Amygdala (tissue), 56 donors: ENCODE data around the gene ZFYVE19.

Source experiments
- DNase-seq, 56 donors: peaks; one replicate each; lab custom pipeline; 2025; lab: John Stamatoyannopoulos, UW

The ZFYVE19 gene, protein sequence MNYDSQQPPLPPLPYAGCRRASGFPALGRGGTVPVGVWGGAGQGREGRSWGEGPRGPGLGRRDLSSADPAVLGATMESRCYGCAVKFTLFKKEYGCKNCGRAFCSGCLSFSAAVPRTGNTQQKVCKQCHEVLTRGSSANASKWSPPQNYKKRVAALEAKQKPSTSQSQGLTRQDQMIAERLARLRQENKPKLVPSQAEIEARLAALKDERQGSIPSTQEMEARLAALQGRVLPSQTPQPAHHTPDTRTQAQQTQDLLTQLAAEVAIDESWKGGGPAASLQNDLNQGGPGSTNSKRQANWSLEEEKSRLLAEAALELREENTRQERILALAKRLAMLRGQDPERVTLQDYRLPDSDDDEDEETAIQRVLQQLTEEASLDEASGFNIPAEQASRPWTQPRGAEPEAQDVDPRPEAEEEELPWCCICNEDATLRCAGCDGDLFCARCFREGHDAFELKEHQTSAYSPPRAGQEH

DNA sequence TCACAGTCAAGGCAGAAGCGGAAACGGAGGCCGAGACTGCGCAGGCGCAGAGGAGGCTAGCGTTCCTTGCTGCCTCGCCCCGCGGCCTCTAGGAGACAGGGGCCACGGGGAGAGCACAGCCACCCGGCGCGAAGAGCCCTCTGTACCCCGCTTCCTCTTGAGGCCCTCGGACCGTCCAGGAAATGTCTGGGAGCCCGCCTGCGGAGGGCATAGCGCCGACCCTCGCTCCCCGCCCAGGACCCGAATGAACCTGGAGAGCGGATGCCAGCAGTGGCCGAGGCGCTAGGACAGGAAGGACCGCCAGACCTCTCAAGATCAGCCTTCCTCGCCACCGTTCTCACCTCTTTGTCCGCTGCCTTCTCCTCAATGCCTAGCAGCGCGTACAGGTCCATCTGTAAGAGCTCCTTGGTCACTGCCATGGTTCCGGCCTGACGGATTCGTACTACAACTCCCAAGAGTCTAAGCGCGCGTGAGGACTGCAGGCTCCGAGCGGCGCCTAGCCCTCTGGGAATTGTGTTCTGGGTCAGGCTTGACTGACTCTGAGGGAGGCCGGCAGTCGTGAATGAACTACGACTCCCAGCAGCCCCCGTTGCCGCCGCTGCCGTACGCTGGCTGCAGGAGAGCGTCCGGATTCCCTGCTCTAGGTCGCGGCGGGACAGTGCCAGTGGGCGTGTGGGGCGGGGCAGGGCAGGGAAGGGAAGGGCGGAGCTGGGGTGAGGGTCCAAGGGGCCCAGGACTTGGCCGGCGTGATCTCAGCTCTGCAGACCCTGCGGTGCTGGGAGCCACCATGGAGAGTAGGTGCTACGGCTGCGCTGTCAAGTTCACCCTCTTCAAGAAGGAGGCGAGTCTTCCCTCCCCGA, at the start of gene ZFYVE19, which contains the start of gene DNAJC17:
ZFYVE19 (plus strand) TSS at position 62 of the 860 bp plus-strand sequence; CDS start at position 563, 501 bp downstream.
DNAJC17 (minus strand) TSS at position 446 of the 860 bp plus-strand sequence; CDS start at position 419, 27 bp downstream.
- peak; percentile 60 to 99 (median 96) for DNase-seq

DNA sequence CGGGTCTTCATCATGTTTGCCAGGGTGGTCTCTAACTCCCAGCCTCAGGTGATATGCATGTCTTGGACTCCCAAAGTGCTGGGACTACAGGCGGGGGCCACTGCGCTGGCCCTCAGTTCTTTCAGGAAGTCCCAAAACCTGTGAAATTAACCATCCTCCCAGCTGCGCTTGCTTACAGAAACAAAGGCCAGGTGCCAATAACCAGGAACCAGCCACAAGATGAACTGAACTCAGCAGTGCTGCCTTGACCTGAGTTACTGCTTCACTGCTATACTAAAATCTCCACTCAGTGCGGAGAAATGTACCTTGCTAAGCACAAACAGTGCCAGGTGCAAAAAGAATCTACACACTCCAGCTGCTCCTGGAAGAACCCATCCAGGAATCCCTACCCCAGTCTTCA, 46.9 kb upstream of the ZFYVE19 start:
- no peak for DNase-seq

DNA sequence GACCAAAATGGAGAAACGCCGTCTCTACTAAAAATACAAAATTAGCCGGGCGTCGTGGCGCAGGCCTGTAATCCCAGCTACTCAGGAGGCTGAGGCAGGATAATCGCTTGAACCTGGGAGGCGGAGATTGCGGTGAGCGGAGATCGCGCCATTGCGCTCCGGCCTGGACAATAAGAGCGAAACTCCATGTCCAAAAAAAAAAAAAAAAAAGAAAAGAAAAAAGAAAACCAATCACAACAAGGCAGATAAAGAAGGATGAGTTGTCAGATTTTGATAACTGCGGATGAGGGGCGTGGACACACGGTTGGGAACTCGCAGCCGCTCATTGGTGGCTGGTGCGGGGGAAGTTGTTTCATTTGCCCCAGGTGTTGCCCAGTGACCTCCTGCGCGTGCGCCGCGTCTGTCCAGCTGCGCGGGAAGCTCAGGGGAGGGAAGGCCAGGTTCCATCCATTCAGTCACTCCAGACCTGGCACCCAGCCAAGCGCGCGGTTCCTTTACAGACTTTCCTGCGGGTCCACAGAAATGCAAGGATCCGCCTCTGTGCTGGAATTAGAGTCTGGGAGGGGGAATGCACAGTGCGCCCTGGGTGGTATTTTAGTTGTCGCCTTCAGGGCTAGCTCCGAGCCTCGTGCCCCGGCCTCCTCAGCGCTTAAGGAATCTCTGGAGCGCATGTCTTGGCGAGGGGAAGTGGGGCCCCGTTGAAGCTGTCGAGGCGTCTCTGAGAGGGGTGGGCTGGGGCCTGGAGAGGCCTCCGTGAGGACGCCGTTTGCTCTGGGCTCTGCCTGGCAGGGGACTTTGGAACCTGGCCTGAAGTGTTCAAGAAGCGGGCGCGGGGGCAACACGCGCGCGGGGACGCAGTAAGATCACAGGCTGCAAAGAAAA, 43.7 kb upstream of the ZFYVE19 start:
- peak in 14 of 56 donors; percentile 11 to 76 (median 31) for DNase-seq

DNA sequence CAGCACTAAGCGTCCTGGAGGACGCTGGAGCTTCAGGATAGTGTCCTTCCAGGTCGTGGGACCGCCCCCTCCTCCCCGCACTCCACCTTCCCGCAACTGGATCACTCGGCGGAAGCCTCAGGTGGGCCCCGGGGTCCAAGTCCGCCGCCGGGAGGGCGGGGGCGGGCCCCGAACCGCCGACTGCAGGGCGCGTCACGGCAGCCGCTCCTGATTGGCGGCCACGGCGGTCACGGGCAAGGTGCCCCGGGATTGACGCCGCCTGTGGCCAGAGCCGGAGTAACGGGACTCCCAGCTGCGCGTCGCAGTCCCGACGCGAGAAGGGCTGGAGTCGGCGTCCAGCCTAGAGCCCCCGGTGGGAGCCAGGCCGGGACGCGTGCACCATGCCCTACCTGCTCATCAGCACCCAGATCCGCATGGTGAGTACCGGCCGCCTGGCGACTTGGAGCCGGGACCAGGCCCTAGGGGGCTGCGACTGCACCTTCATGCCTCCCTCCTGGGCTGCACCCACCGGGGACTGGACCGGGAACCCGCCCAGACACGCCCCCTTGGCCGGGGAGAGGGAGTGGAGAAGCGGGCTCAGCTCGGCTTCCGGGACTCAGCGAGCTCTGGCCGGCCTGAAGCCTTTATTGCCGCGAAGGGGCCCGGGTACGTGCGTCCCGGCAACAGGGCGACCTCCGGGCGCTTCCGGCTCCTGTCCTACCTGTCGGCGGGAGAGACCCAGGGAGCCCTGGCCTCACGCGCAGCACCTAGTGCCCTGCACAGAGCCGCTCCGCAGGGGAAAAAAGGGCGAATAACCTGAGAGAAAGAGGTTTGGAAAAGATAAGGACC, 42.9 kb upstream of the ZFYVE19 start, which contains the start of gene GCHFR:
GCHFR (plus strand) TSS at position 268 of the 828 bp plus-strand sequence; CDS start at position 381, 113 bp downstream.
- peak in 26 of 56 donors; percentile 18 to 70 (median 43) for DNase-seq

DNA sequence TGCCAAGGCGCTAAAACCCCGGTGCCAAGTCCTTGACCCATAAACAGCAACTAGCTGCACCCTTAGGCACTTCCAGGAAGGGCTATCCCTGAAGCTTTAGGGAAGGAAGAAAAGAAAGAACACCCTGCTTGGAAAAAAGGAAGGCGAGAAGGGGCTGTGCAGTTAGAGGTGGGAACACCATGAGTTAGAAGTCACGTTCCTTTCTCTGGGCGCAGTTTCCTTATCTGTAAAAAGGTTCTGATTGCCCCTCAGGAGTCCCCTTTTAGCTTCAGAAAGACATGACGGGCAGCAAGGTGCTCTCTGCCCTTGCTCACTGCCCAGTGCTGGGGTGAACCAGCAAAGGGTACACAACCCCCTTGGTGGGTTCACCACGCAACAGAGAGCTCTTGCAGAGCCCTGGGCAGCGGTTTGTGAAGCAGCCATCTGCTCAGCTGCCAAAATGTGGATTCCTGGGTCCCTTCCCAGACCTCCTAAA, 42.2 kb upstream of the ZFYVE19 start:
- no peak for DNase-seq

DNA sequence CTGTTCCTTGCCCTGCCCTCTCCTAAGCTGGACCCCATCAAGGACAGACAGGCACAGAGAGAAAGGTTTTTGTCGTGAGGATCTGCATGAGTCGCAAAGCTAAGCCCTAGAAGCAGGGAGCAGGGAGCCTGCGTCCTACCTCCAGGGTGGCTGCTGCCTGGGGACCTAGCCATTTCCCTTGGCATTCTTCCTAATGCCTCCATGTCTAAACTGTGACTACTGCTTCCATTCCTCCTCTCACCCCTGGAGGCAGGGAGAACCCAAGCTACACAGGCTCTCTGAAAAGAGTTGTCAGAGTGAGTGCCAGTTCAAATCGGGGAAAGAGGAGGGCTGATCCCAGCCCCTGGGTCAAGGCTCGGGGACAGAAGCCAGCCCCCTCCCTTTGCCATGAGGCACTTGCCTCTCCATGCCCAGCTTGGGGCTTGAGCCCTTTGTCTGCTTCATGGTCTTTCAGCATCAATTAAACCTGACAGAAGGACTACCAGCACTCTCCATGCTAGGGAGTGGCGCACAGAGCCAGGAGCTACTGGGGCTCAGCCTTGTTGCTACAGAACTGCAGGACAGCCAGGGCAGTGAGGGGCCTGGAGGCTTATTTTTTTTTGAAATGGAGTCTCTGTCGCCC, 40.6 kb upstream of the ZFYVE19 start:
- peak in 1 of 56 donors; percentile 6 for DNase-seq

DNA sequence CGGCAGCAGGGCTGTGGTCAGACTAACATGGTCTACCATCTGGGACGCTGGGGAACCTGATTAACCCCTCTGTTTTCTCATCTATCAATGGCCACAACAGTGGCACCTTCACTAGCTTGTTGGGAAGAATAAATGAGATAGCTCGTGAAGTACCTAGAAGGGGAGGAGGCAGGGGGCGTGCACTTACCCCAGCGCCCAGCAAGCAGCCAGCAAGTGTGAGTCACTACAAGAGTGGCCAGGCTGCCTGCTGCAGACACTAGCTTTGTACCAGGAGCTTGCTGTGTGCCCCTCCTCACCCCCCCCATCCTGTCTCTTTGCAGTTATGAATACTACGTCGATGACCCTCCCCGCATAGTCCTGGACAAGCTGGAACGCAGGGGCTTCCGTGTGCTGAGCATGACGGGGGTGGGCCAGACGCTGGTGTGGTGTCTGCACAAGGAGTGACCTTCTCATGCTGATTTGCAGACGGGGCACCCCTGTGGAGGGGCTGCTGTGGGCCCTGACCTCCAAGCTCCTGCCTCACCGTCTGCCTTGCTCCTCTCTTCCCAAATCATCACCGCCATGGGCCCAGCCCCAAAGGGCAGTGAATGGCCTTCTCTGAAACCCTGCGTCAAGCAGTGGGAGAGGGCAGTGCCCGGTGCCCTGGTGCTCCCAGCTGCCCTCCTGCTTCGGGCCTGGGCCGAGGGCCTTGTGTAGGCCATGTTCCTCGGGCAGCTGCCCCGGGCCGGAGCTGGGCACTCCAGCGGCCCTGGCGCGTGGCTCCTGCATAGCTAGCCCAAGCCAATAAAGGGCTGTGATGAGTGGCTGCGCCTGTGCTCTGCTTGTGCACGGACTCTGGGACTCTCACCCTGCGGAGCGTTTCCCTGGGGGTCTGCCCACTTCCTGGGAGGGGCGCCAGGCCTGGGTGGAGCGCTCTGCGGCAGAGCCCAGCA, 39.7 kb upstream of the ZFYVE19 start:
- DNase-seq: no peak

DNA sequence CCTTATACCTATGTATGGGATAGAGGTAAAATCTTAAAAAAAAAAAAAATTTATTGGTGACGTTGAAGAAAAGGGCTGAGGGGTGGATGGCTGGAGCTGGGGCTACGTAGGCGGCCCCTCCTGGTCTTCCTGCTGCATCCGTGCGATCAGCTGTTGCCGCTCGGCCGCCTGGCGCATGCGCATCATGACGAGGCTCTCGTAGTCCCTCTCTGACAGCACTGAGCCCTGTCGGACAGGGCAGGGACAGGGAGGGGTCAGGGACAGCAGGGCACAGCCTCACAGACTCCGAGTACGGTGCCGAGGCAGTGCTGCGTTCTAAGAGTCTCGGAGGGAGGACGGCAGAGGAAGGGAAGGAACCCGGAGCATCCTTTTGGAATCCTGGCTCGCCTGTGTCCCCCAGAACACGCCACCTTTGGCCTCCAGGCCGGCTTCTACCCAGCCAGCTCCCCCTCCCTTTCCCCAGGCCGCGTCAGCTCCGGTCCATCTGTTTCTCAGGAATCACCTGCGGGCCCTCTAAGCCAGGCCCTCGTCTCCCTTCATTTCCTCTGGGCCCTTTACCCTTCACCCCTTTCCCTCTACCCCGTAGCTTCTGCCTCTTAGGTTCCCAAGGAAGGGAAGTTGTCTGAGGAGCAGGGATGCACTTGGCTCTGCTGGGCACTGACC, 38.9 kb upstream of the ZFYVE19 start:
- DNase-seq: no peak

DNA sequence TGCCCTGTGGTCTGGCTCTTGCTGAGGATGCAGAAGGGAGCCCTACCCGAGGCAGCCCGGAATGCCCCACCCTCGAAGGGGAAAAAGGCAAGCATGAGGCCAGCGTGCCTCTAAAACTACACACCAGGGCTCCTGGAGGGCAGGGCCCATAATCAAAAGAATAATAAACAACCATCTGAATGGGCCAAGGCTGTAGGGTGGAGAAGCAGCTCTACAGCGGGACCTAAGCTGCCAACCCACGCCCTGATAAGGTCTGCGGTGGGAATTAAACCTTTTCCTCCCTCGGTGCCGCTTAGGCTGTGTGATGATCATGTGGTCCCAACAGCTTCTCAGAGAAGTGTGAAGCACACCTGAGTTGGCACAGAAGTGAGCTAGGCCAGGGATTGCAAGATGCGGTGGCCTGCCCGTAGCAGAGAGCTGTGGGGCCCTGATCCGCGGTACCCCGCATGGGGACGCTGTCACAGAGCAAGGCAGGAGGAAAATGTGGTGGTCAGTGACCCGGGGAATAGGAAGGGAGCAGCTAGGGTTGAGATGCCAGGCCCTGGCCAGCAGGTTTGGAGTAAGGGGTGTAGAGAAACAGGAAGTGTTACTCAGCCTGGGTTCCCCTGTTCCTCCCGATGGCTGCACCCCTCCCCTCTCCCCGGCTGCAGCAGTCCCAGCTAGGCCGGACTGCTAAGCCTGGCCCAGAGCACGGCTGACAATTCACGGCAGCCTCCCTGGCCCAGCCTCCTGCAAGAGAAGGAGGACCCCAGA, 38.2 kb upstream of the ZFYVE19 start:
- no peak for DNase-seq

DNA sequence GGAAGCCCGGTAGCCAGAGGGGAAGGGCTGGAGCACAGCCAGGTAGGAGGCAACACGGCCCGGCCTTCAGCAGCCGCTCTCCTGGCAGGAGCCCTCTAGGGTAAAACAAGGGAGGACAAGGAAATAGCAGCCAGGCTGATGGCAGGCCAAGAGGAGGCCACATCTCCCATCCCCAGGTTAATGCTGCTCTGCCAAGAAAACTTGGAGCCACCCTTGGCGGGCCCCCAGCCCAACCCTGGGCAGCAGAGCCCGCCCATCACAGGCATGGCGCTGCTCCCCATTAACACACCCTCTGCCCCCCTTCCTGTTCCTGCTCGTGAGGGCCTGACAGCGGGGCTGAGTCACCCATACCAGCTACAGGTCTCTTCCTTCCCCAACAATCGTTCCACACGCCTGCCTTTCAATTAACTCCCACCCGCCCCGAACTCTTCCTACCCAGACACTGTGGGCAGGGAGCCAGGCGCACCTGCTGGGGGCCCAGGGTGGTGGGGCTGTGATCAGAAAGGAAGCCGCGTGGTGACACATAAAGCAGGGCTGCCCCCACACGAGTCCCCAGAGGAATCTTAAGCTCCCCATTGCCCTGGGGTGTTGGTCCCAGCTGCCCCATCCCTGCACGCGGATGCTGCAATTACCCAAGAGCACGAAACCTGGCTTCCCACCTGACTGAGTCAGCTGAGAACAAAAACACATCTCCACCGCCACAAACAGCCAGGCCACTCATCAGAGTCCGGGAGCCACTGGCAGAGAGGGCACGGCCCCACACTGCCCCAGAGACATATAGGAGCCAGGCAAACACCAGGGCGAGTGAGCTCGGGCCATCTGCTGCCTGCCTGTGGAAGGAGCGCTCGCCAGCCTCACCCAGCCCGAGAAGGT, 37.4 kb upstream of the ZFYVE19 start, which contains the start of gene C15orf62:
C15orf62 (plus strand) TSS at position 707 of the 873 bp plus-strand sequence. CDS start 516 bp downstream, outside the sequence.
- peak in 23 of 56 donors; percentile 17 to 66 (median 34) for DNase-seq

DNA sequence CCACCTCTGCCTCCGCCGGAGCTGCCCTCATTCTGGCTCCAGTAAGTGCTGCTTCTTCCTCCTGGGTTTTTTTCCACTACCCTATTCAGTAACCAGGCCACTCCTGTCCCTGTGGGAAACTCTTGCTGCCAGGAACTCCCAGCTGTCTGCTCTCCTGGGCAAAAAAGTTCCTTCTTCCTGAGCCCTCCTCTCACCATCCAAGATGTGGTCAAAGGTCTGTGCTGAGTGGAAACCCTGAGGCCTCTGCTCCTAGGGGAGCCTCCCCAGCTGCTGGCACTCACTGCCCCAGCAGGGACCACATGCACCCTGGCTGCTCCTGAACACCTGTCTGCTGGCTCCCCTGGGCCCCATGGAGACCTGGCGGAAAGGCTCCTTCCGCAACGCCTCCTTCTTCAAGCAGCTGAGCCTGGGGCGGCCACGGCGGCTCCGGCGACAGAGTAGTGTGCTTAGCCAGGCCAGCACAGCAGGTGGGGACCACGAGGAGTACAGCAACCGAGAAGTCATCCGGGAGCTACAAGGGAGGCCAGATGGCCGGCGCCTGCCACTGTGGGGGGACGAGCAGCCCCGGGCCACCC, 36.7 kb upstream of the ZFYVE19 start:
- no peak for DNase-seq

DNA sequence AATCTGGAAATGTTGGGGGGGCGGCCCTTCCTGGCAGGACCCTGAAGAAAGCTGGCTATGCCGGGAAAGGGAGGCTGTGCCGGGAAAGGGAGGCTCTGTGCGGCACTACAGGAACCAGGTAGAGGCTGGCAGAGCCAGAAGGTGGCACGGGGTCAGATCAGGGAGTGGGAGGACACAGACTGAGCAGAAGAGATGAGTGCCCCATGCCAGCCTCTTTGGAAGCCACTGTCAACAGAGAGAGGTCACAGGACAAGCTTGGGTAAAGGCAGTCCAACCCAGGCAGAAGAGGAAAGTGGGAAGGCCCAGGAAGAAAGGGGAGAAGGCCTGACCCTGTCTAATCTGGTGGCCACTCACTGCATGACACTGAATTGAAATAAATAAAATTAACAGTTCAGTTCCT, 35.6 kb upstream of the ZFYVE19 start:
- DNase-seq: no peak

DNA sequence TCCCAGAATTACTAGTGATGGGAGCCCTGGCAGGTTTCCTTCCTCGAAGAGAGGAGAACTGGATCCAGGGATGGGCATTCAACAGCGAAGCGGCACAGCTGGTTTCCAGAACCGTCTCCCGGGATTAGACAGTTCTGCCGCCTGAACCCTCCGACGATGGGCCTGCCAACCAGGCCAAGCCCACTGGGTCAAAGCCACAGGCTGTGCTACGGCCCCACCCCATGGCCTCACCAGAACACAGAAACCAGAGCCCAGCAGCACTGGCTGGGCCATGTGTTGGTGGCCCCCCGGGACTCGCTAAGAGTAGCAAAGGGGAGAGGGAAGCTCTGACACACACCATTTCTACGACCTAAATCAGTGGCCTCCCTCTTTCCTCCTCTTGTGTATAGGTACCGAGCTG, 34.9 kb upstream of the ZFYVE19 start:
- peak in 1 of 56 donors; percentile 16 for DNase-seq

DNA sequence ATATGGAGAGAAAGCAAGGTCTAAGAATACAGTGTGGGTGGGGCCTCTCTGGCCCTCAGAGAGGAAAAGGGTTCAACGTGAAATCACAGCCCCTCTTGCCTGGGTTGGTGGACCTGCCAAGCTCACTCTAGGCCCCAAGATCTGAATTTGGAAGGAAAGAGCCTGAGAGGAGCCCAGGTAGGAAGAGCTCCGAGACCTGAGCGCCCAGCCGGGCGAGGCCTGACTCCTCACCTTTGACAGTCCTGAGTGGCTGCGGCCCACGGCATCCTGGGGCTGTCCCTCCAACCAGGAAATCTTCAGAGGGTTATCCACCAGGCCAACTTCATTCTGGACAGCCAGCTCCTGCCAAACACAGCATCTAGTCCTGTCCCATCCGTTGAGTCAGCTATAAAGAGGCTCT, 33.4 kb upstream of the ZFYVE19 start:
- DNase-seq: no peak
